ENCODE data around the gene AKR1A1.
"Not testable (repeated sequence)": the region's sequence is repeated elsewhere in the genome, so short reads cannot be mapped to it uniquely, and the experiment has no call there.

Gene AKR1A1

DNA sequence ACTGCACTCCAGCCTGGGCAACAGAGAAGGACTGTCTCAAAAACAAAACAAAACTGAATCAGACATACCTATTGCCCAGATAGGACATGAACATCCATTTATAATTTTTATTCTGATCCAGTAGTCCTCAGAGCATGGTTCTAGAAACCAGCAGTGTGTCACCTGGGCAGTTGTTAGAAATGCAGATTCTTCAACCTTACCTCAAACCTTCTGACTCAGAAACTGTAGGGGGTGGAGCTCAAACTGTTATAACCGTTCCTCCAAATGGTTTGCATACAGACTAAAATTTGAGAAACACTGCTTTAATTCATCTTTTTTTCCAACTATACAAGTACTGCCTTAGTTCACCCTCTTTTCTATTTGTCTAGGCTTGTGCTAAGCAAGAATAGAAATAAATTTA lies 39.2 kb downstream of the AKR1A1 start:
- H3K27ac Mint-ChIP-seq, result no peak overlapping the region
- H3K4me3 Mint-ChIP-seq, result no peak overlapping the region
- H3K9me3 Mint-ChIP-seq, result no peaks in the 10 kb centered on the region
- peaks cover 24% of the 10 kb centered on the region for H3K36me3 Mint-ChIP-seq (ENCODE audit: low read depth)
- H3K4me1 Mint-ChIP-seq, result peaks cover 20% of the 10 kb centered on the region
- no peaks in the 10 kb centered on the region for H3K27me3 Mint-ChIP-seq (ENCODE audit: low read depth)
- TF ChIP-seq, protein P1, sequence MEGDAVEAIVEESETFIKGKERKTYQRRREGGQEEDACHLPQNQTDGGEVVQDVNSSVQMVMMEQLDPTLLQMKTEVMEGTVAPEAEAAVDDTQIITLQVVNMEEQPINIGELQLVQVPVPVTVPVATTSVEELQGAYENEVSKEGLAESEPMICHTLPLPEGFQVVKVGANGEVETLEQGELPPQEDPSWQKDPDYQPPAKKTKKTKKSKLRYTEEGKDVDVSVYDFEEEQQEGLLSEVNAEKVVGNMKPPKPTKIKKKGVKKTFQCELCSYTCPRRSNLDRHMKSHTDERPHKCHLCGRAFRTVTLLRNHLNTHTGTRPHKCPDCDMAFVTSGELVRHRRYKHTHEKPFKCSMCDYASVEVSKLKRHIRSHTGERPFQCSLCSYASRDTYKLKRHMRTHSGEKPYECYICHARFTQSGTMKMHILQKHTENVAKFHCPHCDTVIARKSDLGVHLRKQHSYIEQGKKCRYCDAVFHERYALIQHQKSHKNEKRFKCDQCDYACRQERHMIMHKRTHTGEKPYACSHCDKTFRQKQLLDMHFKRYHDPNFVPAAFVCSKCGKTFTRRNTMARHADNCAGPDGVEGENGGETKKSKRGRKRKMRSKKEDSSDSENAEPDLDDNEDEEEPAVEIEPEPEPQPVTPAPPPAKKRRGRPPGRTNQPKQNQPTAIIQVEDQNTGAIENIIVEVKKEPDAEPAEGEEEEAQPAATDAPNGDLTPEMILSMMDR (IDR thresholded peaks at IDR 0.05; ENCODE audit: unreplicated experiment in 3 of 3), result no peak

DNA sequence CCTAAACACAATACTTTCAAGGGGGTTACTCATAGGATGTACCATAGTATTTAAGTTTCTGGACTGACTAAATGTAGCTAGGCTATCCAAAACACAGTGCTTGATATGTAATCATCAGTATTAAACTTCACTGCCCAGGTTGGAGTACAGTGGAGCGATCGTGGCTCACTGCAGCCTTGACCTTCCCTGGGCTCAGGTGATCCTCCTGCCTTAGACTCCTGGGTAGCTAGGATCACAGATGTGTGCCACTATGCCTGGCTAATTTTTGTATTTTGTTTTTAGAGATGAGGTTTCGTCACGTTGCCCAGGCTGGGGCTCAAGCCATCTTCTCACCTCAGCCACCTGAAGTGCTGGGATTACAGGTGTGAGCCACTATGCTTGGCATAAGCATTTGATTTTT lies 43.8 kb downstream of the AKR1A1 start:
- peaks cover 49% of the 10 kb centered on the region for H3K36me3 Mint-ChIP-seq (ENCODE audit: low read depth)
- H3K27me3 Mint-ChIP-seq (ENCODE audit: low read depth), result no peaks in the 10 kb centered on the region
- TF ChIP-seq, protein P1 (IDR thresholded peaks at IDR 0.05; ENCODE audit: unreplicated experiment in 3 of 3), result no peak
- no peak overlapping the region for H3K4me3 Mint-ChIP-seq
- no peaks in the 10 kb centered on the region for H3K4me1 Mint-ChIP-seq
- H3K9me3 Mint-ChIP-seq, result no peaks in the 10 kb centered on the region
- H3K27ac Mint-ChIP-seq, result no peak overlapping the region

DNA sequence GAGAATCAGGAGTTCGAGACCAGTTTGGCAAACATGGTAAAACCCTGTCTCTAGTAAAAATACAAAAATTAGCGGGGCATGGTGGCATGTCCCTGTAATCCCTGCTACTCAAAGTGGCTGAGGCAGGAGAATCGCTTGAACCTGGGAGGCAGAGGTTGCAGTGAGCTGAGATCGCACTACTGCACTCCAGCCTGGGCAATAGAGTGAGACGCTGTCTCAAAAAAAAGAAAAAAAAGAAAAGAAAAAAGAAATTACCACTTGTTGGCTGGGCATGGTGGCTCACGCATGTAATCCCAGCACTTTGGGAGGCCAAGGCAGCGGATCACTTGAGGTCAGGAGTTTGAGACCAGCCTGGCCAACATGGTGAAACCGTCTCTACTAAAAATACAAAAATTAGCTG lies 46.1 kb downstream of the AKR1A1 start:
- H3K36me3 Mint-ChIP-seq (ENCODE audit: low read depth), result peaks cover 54% of the 10 kb centered on the region
- not testable (repeated sequence) for H3K27ac Mint-ChIP-seq; H3K27me3 Mint-ChIP-seq (ENCODE audit: low read depth); H3K4me3 Mint-ChIP-seq; H3K4me1 Mint-ChIP-seq; H3K9me3 Mint-ChIP-seq

DNA sequence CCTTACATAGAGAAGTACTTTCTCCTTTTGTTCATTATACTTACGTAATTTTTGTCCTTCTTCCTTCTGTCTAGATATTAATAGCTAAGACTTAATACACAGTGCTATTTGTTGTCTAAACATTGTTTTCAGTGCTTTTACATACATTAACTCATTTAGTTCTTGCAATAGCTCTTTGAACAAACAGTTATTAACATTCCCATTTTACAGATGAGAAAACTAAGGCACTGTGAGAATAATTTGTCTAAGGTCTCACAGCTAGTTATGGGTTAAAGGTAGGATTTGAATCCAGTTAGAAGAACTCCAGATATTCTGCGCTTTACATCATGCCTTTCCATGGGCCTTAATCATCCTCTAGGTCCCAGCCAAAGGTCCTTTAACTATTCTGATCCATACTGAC lies 53.6 kb downstream of the AKR1A1 start:
- Mint-ChIP-seq H3K27me3 (ENCODE audit: low read depth) (no peaks in the 10 kb centered on the region), H3K9me3 (no peaks in the 10 kb centered on the region), H3K36me3 (ENCODE audit: low read depth) (peaks cover 68% of the 10 kb centered on the region), H3K27ac (no peak overlapping the region), H3K4me3 (no peak overlapping the region), H3K4me1 (no peaks in the 10 kb centered on the region)
- TF ChIP-seq, protein P1 (IDR thresholded peaks at IDR 0.05; ENCODE audit: unreplicated experiment in 3 of 3), result no peak

DNA sequence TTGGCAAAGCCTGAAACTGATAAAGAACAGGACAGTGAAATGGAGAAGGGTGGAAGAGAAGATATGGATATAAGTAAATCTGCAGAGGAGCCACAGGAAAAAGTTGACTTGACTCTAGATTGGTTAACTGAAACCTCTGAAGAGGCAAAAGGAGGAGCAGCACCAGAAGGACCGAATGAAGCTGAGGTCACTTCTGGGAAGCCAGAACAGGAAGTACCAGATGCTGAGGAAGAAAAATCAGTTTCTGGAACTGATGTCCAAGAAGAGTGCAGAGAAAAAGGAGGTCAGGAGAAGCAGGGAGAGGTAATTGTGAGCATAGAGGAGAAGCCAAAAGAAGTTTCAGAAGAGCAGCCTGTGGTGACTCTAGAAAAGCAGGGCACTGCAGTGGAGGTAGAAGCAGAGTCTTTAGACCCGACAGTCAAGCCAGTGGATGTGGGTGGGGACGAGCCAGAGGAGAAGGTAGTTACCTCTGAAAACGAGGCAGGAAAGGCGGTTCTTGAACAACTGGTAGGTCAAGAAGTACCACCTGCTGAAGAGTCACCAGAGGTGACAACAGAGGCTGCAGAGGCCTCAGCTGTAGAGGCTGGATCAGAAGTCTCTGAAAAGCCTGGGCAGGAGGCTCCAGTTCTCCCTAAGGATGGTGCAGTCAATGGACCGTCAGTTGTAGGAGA lies 56.9 kb downstream of the AKR1A1 start:
- TF ChIP-seq, protein P1 (IDR thresholded peaks at IDR 0.05; ENCODE audit: unreplicated experiment in 3 of 3), result no peak
- Mint-ChIP-seq H3K4me3 (no peak overlapping the region), H3K9me3 (no peaks in the 10 kb centered on the region), H3K27me3 (ENCODE audit: low read depth) (no peaks in the 10 kb centered on the region), H3K36me3 (ENCODE audit: low read depth) (peaks cover 65% of the 10 kb centered on the region), H3K27ac (no peak overlapping the region), H3K4me1 (no peaks in the 10 kb centered on the region)

DNA sequence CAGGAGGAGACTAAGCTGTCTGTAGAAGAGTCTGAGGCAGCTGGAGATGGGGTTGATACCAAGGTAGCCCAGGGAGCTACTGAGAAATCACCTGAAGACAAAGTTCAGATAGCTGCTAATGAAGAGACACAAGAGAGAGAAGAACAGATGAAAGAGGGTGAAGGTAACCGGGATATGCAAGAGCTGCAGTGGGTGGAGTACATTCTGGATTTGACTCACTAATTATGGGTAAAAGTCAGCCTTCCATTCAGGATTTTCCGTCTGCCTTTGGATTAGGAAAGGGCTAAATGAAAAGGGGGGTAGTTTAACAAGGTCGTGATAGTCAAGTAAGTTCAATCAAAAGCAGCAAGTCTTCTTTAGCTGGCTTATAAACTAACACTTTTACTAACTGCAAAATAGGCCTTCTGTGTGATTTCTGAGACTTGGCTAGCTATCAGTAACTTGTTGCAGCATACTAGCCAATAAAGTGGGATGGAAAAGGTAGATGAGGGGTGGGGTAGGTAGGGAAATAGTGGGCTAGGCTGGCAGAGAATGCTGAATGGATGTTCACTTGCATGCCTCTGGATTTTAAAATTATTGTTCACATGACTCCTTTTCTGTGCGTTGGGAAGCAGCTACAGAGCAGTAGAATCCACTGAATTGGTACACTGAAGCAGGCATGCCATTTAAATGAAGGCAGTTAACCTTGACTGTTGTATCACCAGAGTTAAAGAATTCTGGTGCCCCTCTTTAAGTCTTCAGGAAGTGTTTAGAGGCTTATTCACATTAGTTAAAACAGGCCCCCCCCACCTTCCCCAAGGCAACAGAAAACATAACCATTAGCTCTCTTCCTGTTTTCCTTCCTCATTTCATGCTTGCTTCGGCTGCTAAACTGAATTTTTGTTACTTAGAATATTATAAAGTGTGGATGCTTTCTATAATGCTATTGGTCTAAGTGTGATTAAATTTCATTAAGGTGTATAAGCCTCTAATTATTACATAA lies 57.8 kb downstream of the AKR1A1 start:
- TF ChIP-seq, protein P1 (IDR thresholded peaks at IDR 0.05; ENCODE audit: unreplicated experiment in 3 of 3), result no peak
- no peak overlapping the region for H3K27ac Mint-ChIP-seq
- H3K4me1 Mint-ChIP-seq, result no peaks in the 10 kb centered on the region
- peaks cover 70% of the 10 kb centered on the region for H3K36me3 Mint-ChIP-seq (ENCODE audit: low read depth)
- H3K4me3 Mint-ChIP-seq, result no peak overlapping the region
- no peaks in the 10 kb centered on the region for H3K27me3 Mint-ChIP-seq (ENCODE audit: low read depth)
- H3K9me3 Mint-ChIP-seq, result no peaks in the 10 kb centered on the region
